Measurements from ENCODE around the gene HEBP2. TPM values are rescaled to one million over a fixed set of nuclear protein-coding genes. Genes with fewer than 3 reads are reported as not detected.
A peak's percentile ranks its signal among the peaks of the same experiment; 100 is the strongest.
"Not testable (repeated sequence)": the region's sequence is repeated elsewhere in the genome, so short reads cannot be mapped to it uniquely, and the experiment has no call there.

HEBP2 gene, protein sequence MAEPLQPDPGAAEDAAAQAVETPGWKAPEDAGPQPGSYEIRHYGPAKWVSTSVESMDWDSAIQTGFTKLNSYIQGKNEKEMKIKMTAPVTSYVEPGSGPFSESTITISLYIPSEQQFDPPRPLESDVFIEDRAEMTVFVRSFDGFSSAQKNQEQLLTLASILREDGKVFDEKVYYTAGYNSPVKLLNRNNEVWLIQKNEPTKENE
- polyA plus RNA-seq (ENCODE audit: insufficient read length), result 58.4 TPM
- long read RNA-seq, donor 1, full-length matches to known transcripts, result 40 of 49 reads
- long read RNA-seq, donor 1, partial matches to known transcripts, result 9 of 49 reads
- long read RNA-seq, donor 1, other reads (novel, unspliced or antisense), result 0 of 49 reads
- long read RNA-seq, donor 2, full-length matches to known transcripts, result 43 of 73 reads
- long read RNA-seq, donor 2, partial matches to known transcripts, result 30 of 73 reads
- long read RNA-seq, donor 2, other reads (novel, unspliced or antisense), result 0 of 73 reads
- long read RNA-seq, donor 3, full-length matches to known transcripts, result 39 of 39 reads
- long read RNA-seq, donor 3, partial matches to known transcripts, result 0 of 39 reads
- long read RNA-seq, donor 3, other reads (novel, unspliced or antisense), result 0 of 39 reads
- long read RNA-seq, donor 4, full-length matches to known transcripts, result 7 of 7 reads
- long read RNA-seq, donor 4, partial matches to known transcripts, result 0 of 7 reads
- long read RNA-seq, donor 4, other reads (novel, unspliced or antisense), result 0 of 7 reads
- long read RNA-seq, donor 5, full-length matches to known transcripts, result 71 of 92 reads
- long read RNA-seq, donor 5, partial matches to known transcripts, result 21 of 92 reads
- long read RNA-seq, donor 5, other reads (novel, unspliced or antisense), result 0 of 92 reads
- long read RNA-seq, donor 6, full-length matches to known transcripts, result 39 of 76 reads
- long read RNA-seq, donor 6, partial matches to known transcripts, result 37 of 76 reads
- long read RNA-seq, donor 6, other reads (novel, unspliced or antisense), result 0 of 76 reads
- long read RNA-seq, donor 7, full-length matches to known transcripts, result 41 of 78 reads
- long read RNA-seq, donor 7, partial matches to known transcripts, result 37 of 78 reads
- long read RNA-seq, donor 7, other reads (novel, unspliced or antisense), result 0 of 78 reads
- long read RNA-seq, donor 8, full-length matches to known transcripts, result 21 of 21 reads
- long read RNA-seq, donor 8, partial matches to known transcripts, result 0 of 21 reads
- long read RNA-seq, donor 8, other reads (novel, unspliced or antisense), result 0 of 21 reads

DNA sequence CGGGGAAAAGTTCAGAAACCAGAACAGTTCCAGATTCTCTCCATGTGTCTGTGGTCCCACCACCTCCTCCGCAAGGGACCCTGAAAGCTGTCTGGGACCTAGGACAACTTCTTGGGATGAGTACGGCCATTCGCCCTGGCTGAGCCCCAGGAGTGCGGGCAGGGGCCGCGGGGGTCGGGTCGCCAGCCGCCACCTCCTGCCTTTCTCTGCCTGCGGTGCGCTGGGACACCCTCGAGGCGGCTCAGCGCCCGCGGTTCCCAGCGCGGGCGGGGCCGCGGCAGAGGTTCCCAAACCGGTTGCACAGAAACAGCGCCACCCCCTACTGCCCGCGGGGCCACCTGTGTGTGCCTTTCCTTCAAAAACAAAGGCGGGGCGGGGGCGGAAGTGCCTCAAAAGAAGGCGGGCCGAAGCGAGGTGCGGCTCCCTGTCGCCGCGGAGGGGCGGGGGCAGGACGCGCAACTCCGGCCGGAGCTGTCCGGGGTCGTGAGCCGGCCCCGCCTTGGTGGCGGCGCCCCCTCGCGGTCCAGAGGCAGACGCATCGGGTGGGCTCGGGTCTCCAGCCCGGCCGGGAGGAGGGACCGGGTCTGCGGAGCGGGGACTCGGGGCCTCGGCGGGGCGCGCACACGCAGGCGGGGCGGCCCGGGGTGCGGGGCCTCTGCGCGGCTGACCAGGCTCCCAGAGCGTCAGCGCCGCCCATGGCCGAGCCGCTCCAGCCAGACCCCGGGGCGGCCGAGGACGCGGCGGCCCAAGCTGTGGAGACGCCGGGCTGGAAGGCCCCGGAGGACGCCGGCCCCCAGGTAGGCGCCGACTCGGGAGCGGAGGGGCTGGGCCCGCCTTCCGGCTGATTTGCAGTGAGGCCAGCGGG, at the start of gene HEBP2:
HEBP2 (plus strand) TSS at position 423 of the 865 bp plus-strand sequence; CDS start at position 696, 273 bp downstream.
- DNase-seq, result peak; percentile 90

DNA sequence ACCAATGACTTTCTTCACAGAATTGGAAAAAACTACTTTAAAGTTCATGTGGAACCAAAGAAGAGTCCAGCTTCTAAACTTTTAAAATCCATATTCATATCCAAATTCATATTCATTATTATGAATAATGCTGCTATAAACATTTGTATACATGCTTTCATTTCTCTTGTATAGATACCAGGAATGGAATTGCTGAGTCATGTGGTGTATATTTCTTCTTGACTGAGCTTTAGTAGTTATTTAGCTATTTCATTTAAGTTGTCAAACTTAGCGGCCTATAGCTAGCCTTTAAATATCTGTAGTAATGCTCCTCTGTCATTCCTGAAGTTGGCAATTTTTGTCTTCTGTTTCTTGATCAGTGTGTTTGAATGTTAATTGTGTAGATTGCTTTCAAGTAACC, 46.1 kb upstream of the HEBP2 start:
- DNase-seq, result no peak

DNA sequence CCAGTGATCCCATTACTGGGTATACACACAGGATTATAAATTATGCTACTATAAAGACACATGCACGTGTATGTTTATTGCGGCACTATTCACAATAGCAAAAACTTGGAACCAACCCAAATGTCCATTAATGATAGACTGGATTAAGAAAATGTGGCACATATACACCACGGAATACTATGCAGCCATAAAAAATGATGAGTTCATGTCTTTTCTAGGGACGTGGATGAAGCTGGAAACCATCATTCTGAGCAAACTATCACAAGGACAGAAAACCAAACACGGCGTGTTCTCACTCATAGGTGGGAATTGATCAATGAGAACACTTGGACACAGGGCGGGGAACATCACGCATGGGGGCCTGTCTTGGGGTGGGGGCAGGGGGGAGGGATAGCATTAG, 35.3 kb upstream of the HEBP2 start:
- not testable (repeated sequence) for DNase-seq

DNA sequence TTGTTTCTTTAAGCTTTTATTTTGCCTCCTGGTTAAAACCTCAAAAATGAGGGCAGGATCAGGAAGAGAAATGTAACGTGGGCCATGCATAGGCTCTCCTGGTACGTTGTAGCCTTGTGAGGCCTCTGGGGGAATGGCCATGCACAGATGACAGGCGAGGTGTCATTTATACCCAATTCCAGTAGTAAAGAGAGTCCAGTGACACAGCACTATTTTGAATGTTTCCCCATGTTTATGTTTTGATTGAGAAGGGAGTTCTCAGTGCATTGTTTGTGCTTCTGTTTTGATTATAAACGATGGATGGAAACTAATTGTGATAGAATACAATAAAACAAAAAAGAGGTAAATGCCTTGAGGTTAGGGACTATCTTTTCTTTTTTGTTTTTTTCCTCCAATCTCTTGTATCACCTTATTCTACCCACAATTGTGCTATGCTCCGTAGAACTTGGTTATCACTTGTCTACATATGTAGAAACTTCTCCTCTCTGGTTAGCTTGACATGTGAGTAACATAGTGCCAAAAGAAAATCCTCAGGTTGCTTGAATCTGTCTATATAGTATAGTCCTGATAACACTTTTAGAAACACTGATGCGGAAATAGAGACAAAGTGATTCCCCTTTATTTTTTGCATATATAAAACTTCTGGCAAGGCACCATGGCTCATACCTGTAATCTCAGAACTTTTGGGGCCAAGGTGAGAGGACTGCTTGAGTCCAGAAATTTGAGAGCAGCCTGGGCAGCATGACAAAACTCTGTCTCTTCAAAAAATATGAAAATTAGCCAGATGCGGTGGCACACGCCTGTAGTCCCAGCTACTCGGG, 33.2 kb upstream of the HEBP2 start:
- no peak for DNase-seq

DNA sequence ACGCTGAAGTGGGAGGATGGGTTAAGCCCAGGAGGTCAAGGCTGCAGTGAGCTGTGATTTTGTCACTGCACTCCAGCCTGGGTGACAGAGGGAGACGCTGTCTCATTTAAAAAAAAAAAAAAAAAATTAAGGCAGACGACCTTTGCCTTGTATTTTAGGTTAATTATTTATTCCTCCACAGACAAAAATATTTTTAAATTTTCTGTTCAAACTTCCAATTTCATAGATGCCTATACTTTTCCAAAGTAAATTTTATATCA, 32.6 kb upstream of the HEBP2 start:
- no peak for DNase-seq

DNA sequence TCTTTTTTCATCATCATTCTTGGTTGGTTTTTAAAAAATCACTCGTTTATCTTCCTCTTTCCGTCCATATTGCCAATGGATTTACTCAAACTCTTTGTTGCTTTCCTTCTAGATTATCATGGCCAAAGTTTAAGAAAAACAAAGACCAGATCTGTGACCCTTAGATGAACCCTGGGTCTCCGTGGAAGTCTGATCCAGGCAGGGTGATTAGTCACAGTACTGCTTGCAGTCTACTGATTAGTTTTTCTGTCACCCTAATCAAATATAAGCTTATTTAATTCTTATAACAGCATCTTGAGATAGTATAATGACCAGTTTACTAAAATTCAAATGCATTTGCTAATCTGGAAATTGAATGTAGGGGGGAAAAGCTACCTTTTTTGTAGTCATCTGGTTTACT, 32.3 kb upstream of the HEBP2 start:
- no peak for DNase-seq

DNA sequence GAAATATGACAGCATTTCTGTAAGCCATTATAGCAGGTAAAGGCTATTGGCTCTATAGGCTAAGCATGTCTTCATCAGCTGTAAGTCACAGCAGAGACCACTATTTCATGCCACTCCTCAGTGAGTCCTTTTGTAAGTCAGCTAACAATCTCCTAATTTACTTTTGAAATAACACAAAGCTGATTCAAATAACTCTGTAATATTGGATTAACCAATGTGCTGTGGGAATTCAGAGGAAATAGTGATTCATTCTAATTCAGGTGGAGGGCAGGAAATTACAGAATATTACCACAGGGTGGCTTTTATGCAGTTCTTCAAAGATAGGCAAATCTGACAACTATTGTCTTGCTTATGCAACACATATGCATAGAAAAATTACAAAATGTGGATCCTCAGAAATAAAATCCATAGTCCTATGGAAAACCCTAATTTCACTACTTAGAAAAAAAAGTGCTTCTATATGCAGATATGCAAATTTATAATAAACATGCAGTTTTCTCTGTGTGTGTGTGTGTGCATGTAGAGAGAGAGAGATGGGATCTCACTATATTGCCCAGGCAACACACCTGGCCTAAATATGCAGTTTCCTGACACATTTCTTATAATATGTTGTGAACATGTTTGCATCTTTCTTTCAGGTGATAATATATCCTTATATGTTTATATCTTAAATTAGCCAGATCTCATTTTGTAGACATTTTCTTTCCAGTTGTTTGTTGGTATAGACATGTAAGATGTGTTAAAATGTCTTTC, 31.1 kb upstream of the HEBP2 start:
- no peak for DNase-seq

DNA sequence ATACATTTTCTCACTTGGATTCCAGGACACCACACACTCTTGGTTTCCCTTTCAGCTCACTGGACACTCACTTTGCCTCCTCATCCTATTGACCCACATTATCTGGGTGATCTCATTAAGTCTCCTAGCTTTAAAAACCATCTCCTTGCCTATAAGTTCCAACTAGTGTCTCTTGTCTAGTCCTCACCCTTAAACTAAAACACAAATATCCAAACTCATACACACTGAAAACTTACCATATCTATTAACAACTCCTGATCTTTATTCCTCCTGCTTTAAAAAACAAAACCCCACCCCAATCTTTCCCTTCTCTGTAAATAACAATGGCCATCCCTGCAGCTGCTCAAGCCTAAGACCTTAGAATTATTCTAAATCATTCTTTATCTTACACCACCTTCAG, 29.8 kb upstream of the HEBP2 start:
- DNase-seq, result no peak

DNA sequence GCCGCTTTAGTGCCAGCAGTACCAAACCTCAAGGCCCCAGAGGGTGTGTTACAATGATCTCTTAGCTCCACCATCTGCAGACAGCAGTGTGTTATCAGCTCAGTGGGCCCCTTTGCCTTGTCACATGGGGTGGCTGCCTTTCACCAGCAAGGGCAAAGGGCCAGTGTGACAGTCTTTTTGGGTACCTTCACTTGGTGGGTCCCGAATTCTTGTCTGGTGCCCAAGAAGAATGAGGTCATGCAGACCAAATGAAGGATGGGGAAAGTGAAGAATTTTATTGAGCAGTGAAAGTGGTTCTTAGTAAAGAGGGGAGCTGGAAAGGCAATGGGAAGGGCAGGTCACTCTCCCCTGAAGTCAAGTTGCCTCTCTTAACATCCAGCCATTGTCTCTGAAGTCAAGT, 29.2 kb upstream of the HEBP2 start:
- DNase-seq, result no peak

DNA sequence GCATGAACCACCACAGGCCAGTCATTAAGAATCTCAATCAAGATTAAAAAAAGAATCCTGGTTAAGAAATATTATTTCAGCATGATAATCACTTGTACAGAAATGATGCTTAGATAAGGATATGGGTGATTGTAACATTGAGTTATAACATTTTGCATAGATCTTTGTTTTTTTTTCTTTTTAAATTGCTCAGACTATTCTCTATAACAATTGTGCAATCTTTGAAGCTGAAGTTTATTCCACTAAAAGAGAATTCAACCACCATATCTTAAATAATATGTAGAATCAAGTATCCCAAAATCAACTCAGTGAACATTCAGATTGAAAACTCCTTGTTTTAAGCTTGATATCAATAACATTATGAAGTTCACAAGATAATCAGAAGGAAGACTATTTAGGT, 27.0 kb upstream of the HEBP2 start:
- DNase-seq, result no peak

DNA sequence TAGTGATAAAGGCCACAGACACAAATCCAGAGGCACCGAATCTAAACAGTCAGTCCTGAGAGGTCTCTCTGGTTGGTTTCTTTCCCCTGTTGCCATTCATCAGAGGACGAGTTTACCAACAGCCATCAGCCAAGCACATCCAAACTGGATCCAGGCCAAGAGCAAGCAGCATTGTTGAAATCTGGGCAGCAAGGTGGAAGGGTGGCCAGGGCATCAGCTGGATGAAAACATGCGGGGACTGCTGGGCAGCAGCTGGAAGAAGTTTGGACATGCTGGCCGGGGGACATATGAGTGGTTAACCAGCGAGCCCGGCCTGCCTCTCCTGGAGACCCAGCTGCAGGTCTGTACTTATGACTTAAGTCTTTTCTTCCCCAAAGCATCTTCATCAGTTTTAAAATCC, 26.2 kb upstream of the HEBP2 start, which contains the start of gene SMIM28:
SMIM28 (plus strand) TSS at position 62 of the 400 bp plus-strand sequence; CDS start at position 230, 168 bp downstream.
- no peak for DNase-seq

DNA sequence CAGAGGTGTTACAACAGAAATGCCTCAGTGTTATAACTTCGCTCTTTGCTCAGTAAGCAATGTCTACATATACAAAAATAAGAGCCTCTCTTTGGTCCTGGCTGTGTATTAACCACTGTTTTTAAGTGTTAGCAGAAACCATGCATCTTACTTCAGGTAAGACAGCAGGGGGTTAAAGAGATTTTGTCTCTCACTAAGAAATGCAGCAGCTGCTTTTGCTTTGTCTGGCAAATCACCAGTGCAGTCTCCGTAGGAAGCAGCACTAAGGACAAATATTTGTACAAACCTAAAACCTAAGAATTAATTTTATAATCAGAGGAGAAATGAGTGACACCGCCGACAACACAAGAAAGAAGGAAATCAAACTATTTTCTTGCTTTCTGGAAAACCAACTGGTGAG, 25.6 kb upstream of the HEBP2 start:
- DNase-seq, result no peak

DNA sequence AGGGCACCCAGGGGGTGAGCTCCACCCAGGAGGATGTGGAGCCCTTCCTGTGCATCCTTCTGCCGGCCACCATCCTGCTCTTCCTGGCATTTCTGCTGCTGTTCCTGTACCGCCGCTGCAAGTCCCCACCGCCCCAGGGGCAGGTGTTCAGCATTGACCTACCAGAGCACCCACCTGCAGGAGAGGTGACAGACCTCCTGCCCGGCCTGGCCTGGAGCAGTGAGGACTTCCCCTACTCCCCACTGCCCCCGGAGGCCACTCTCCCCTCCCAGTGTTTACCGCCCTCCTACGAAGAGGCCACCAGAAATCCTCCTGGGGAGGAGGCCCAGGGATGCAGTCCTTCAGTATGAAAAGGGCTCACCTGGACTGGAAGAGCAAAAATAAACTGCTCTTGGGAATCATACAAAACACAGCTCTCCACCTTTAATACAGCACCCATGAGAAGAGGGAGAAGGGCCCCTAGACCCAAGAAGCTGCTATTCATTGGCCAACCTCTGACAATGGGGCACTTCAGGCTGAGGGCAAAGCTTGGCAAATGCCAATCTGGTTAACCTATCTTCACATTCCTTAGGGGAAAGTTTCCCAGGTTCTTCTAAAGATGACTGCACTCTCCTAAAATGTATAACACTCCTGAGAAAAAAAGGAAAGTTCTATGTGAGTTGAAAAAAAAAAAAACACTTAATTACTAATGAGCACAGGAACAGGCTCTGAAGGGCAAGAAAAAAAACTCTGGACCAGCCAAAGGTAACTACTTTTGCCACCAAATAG, 21.3 kb upstream of the HEBP2 start:
- DNase-seq, result no peak

DNA sequence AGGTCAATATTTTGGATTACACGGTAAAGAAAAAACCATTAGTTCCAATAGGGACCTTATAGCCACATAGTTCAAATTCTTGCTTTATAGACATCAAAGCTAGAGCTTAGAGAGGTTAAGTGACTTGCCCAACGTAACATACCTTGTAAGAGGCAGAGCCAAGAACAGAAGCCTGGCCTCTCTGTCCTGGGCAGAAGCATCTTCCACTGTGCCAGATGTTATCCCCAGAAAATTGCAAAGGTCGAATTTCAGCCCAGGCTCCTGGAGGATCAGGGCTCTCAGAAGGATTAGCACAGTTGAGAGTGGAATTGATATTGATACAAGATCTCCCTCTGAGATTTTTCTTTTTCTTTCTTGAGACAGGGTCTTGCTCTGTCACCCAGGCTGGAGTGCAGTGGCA, 20.2 kb upstream of the HEBP2 start:
- no peak for DNase-seq

DNA sequence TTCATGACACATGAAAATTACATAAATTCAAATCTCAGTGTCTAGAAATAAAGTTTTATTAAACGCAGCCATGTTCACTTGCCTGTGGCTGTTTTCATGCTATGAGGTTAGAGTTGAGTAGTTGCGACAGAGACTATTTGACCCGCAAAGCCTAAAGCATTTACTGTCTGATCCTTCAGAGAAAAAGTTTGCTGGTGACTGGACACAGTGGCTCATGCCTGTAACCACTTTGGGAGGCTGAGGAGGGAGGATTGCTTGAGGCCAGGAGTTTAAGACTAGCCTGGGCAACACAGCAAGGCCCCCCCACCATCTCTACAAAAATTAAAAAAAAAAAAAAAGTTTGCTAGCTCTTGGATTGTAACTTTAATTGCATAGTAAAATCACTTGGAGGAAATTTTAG, 17.1 kb upstream of the HEBP2 start:
- DNase-seq, result no peak

DNA sequence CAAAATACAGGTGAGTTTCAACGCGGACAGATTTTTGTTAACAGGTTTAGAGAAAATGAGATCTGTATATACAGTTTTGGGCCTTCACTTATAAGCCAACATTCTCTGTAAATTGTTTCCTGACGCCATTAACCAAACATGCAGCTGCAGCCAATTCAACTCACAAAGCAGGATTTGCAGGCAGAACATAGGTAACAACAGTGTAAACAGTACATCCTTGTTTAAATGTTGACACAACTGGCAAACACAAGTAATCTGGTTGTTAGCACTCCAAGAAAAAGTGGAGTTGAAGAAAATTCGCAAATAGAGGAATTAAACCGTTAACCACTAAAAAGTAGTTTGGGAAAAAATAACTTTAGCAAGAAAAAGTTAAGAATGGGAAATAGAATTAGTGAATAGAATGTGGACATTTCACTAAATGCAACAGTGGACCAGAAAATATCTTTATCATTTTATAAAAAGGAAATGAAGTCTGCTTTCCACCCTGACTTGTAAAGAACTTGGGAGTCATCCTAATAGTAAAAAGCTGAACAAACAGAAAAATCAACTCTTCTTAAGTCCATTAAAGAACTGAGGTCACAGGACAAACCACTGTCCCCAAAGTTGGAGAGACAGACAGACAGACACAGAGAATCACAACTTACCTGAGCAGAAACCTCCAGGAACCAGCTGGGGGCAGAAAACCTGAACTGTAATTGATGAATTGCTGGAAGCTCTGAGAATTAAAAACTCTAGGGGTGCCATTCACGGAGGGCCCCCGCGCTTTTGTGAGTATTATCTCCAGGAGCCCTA, 16.2 kb upstream of the HEBP2 start:
- no peak for DNase-seq

DNA sequence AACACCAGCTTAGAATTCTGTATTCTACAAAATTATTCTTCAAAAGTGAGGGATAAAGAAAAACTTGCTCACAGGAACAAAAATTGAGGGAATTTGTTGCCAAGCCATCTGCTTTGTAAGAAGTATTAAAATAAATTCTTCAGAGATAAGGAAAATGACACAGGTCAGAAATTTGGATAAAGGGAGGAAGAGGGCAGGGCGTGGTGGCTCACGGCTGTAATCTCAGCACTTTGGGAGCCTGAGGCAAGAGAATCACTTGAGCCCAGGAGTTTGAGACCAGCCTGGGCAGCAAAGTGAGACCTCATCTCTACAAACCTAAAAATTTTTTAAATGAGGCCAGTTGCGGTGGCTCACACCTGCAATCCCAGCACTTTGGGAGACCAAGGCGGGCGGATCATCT, 14.5 kb upstream of the HEBP2 start:
- no peak for DNase-seq

All from left kidney (tissue), 8 donors.